B cell (primary cell): Measurements from ENCODE around the gene SIGLEC10. TPM values are rescaled to one million over a fixed set of nuclear protein-coding genes. Genes with fewer than 3 reads are reported as not detected.
A peak's percentile ranks its signal among the peaks of the same experiment; 100 is the strongest.

Experiments
- ATAC-seq: fragments of 200-7000 bp; cut with Tn5 transposase; one replicate; pipeline ENCODE4 v1.10.0; 2021; ENCODE audit warnings: low read depth, mild to moderate bottlenecking, moderate number of reproducible peaks, moderate library complexity
- CTCF ChIA-PET: fragments of 350-600 bp; sonication (Branson Sonifier 250); formaldehyde crosslinking; loops from one replicate; lab custom pipeline; 2021; ENCODE audit warnings: antibody characterized with exemption, inconsistent platforms; lab: Charles Lee
- POLR2A ChIA-PET: fragments of 350-600 bp; sonication (Branson Sonifier 250); formaldehyde crosslinking; loops from one replicate; lab custom pipeline; 2021; ENCODE audit warnings: antibody characterized with exemption; lab: Charles Lee
- DNase-seq: peaks from one replicate; pipeline ENCODE4 v3.0.0; 2013
- H2AFZ ChIP-seq: 2 replicates; pipeline ENCODE4 v1.6.1; 2012; ENCODE audit warnings: mild to moderate bottlenecking, low read depth, low read length; ENCODE audit not compliant: insufficient read depth, poor library complexity, severe bottlenecking
- H3K27ac ChIP-seq, 2 donors: 1 replicate in 1 of 2; 2 replicates in 1 of 2; pipeline ENCODE4 v1.5.1; 2012 to 2013; ENCODE audit warnings: low read length in 2 of 2, mild to moderate bottlenecking in 2 of 2, moderate library complexity in 1 of 2
- H3K27me3 ChIP-seq, 4 experiments: fragments of 200-600 bp in 1 of 4; sonication (generic) in 1 of 4; replicated peaks in 1 of 4; 1 replicate in 2 of 4; 2 replicates in 2 of 4; pipeline versions ENCODE4 v1.6.1 to v1.7.0; 2013 to 2016; ENCODE audit warnings: low read length in 3 of 4, mild to moderate bottlenecking in 2 of 4, mixed read lengths in 1 of 4, moderate library complexity in 1 of 4; ENCODE audit not compliant: insufficient read depth in 4 of 4, control insufficient read depth in 3 of 4; ENCODE audit errors: control extremely low read depth in 1 of 4
- H3K36me3 ChIP-seq, 2 experiments: replicated peaks in 1 of 2; 1 replicate in 1 of 2; 2 replicates in 1 of 2; pipeline versions ENCODE4 v1.6.1 to v1.7.1; 2013; ENCODE audit warnings: low read length in 1 of 2; ENCODE audit not compliant: insufficient read depth in 2 of 2, control insufficient read depth in 1 of 2; ENCODE audit errors: control extremely low read depth in 1 of 2, extremely low read depth in 1 of 2
- H3K4me1 ChIP-seq, 2 donors: fragments of 200-600 bp in 1 of 2; sonication (generic) in 1 of 2; 1 replicate in 1 of 2; 2 replicates in 1 of 2; pipeline versions ENCODE4 v1.5.1 to v1.6.1; 2013 to 2017; ENCODE audit warnings: low read length in 2 of 2; ENCODE audit not compliant: control insufficient read depth in 2 of 2, insufficient read depth in 2 of 2
- H3K4me2 ChIP-seq: replicated peaks from 2 replicates; pipeline ENCODE3; 2012; ENCODE audit warnings: mild to moderate bottlenecking, low read depth, low read length; ENCODE audit not compliant: poor library complexity, severe bottlenecking
- H3K4me3 ChIP-seq, 5 experiments: fragments of 200-600 bp in 1 of 5; sonication (generic) in 1 of 5; 1 replicate in 3 of 5; 2 replicates in 2 of 5; pipeline versions ENCODE4 v1.5.1 to v1.7.0; 2011 to 2016; ENCODE audit warnings: low read length in 4 of 5, mild to moderate bottlenecking in 4 of 5, low read depth in 2 of 5, control low read depth in 1 of 5, moderate library complexity in 1 of 5; ENCODE audit not compliant: insufficient read depth in 1 of 5; ENCODE audit errors: control extremely low read depth in 1 of 5, extremely low read depth in 1 of 5
- H3K79me2 ChIP-seq: fragments of 200-600 bp; sonication (generic); one replicate; pipeline ENCODE4 v1.6.0; 2016; ENCODE audit warnings: low read length; ENCODE audit not compliant: control insufficient read depth, insufficient read depth
- H3K9ac ChIP-seq: fragments of 200-600 bp; sonication (generic); 2 replicates; pipeline ENCODE4 v1.6.1; 2017; ENCODE audit warnings: mild to moderate bottlenecking, low read length, moderate library complexity
- H3K9me3 ChIP-seq, 3 donors: one replicate each; pipeline versions ENCODE4 v1.6.1 to v1.7.1; 2013; ENCODE audit warnings: low read length in 2 of 3; ENCODE audit not compliant: control insufficient read depth in 2 of 3, insufficient read depth in 1 of 3; ENCODE audit errors: control extremely low read depth in 1 of 3
- H4K20me1 ChIP-seq: 2 replicates; pipeline ENCODE4 v1.6.0; 2012; ENCODE audit warnings: mild to moderate bottlenecking, low read length; ENCODE audit not compliant: insufficient read depth, control insufficient read depth, poor library complexity, severe bottlenecking
- H3K27ac Mint-ChIP-seq: one replicate; pipeline ENCODE4 v1.8.0; 2021; ENCODE audit warnings: mixed read lengths
- H3K27me3 Mint-ChIP-seq: one replicate; pipeline ENCODE4 v1.8.0; 2021; ENCODE audit warnings: mixed read lengths
- H3K4me1 Mint-ChIP-seq: one replicate; pipeline ENCODE4 v1.8.0; 2021; ENCODE audit warnings: mixed read lengths
- H3K4me3 Mint-ChIP-seq: one replicate; pipeline ENCODE4 v1.8.0; 2021; ENCODE audit warnings: mixed read lengths
- H3K9me3 Mint-ChIP-seq: one replicate; pipeline ENCODE4 v1.8.0; 2022; ENCODE audit warnings: mixed read lengths; ENCODE audit not compliant: insufficient read depth
- EZH2 ChIP-seq: IDR thresholded peaks from 2 replicates; pipeline ENCODE4 v1.6.1; 2012; ENCODE audit warnings: borderline replicate concordance, low read depth, mild to moderate bottlenecking, moderate library complexity, low read length; ENCODE audit not compliant: insufficient read depth, poor library complexity, severe bottlenecking
- WGBS: methylation state at CpG from one replicate; pipeline ENCODE4 v1.1.5; 2013; ENCODE audit warnings: missing lambda C conversion rate; ENCODE audit not compliant: insufficient coverage; 5-methylcytosine and 5-hydroxymethylcytosine counted together
- intact Hi-C: fragments of 100-400 bp; cut with micrococcal nuclease; formaldehyde crosslinking; loops from one replicate; pipeline ENCODE4 v1.10.0; 2022
- polyA plus RNA-seq: library from polyadenylated mRNA; depleted of rRNA; stranded (reverse); fragments of >200 nt; gene quantifications from 2 replicates; pipeline ENCODE4 v1.2.3, GENCODE V29; 2012
- total RNA-seq, 2 donors: library from RNA; stranded (reverse); fragments of 120-200 nt in 1 of 2; gene quantifications; 1 replicate in 1 of 2; 2 replicates in 1 of 2; pipeline versions ENCODE4 v1.2.3 to v1.2.4, GENCODE V29; 2013 to 2022
- TF ChIP-seq, protein P1 (sequence below): fragments of 200-600 bp; IDR thresholded peaks from one replicate; pipeline ENCODE4 v1.8.0; 2022; ENCODE audit warnings: antibody characterized with exemption, mild to moderate bottlenecking

SIGLEC10 gene
- total and polyA plus RNA-seq, 2 donors (not counting 1 experiment from before 2014, with no cell fraction given): 49.1 to 87.6 TPM

DNA sequence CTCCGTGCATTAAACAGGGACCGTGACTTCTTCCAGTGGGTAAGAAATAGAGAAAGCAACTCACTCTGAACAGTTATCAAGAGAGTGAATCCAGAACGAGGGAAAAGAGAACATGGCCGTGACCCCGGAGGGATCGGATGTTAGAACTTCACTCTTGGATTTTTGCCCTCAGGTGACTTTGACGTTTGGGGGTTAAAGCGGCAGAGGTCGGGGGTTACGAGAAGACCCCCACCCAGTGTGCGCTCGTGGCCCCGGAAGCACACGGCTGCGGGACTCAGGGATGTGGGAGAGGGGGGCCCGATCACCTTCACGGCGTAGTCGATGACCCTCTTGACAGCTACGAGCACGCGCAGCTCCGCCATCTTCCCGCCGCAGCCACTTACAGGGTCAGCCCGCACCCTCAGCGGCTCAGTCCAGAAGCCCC lies 51.5 kb downstream of the SIGLEC10 start, which contains the start of gene ETFB:
Gene ETFB, minus strand, starts transcription at position 424 of the 424 bp plus-strand sequence. Its CDS starts 62 bp downstream, at position 362.
- DNase-seq (no peak), ATAC-seq (no peak)
- Histone ChIP-seq H3K27me3 (no peaks in the 10 kb centered on the region), H3K79me2 (peaks cover 11% of the 10 kb centered on the region), H3K4me3 (peak within 1 kb of the TSS; percentile 73 to 94 (median 78)), H3K9me3 (no peaks in the 10 kb centered on the region), H3K4me2 (peak within 1 kb of the TSS; percentile 98), H4K20me1 (no peaks in the 10 kb centered on the region), H3K9ac (peak within 1 kb of the TSS; percentile 83), H3K36me3 (no peaks in the 10 kb centered on the region), H3K27ac (peak within 1 kb of the TSS; percentile 80 to 87), H2AFZ (peak within 1 kb of the TSS; percentile 89), H3K4me1 (peaks cover 5 to 31% of the 10 kb centered on the region in 2 donors)
- ChIA-PET POLR2A (interaction anchor here (0.5 to 1.2 kb wide), 4 partner anchors 24 to 1035 kb away, joined by 3 to 14 read pairs (median 6); partner anchors contain the start of gene VSIG10L), CTCF (interaction anchor here (0.5 to 1.5 kb wide), 6 partner anchors 23 to 1991 kb away, joined by 3 to 7 read pairs (median 4); no protein-coding TSS in a partner anchor)
- Mint-ChIP-seq H3K27ac (peak within 1 kb of the TSS; percentile 95), H3K4me3 (peak within 1 kb of the TSS; percentile 97), H3K9me3 (no peaks in the 10 kb centered on the region), H3K4me1 (peaks cover 37% of the 10 kb centered on the region), H3K27me3 (no peaks in the 10 kb centered on the region)
- WGBS: under 1% methylated on average over 27 of the region's 27 CpGs
- intact Hi-C loops: loop anchor here (1.0 to 2.0 kb wide), 2 partner anchors 22 to 241 kb away; no protein-coding TSS in a partner anchor
- TF ChIP-seq, protein P1, sequence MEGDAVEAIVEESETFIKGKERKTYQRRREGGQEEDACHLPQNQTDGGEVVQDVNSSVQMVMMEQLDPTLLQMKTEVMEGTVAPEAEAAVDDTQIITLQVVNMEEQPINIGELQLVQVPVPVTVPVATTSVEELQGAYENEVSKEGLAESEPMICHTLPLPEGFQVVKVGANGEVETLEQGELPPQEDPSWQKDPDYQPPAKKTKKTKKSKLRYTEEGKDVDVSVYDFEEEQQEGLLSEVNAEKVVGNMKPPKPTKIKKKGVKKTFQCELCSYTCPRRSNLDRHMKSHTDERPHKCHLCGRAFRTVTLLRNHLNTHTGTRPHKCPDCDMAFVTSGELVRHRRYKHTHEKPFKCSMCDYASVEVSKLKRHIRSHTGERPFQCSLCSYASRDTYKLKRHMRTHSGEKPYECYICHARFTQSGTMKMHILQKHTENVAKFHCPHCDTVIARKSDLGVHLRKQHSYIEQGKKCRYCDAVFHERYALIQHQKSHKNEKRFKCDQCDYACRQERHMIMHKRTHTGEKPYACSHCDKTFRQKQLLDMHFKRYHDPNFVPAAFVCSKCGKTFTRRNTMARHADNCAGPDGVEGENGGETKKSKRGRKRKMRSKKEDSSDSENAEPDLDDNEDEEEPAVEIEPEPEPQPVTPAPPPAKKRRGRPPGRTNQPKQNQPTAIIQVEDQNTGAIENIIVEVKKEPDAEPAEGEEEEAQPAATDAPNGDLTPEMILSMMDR: no peak
- no peak for TF ChIP-seq EZH2
